ENCODE measurements around the gene USP6. TPM values are rescaled to one million over a fixed set of nuclear protein-coding genes. Genes with fewer than 3 reads are reported as not detected.
"Not testable (repeated sequence)": the region's sequence is repeated elsewhere in the genome, so short reads cannot be mapped to it uniquely, and the experiment has no call there.

Gene USP6
- total RNA-seq, 1 experiment from 2014 or later, result 0.11 TPM

DNA sequence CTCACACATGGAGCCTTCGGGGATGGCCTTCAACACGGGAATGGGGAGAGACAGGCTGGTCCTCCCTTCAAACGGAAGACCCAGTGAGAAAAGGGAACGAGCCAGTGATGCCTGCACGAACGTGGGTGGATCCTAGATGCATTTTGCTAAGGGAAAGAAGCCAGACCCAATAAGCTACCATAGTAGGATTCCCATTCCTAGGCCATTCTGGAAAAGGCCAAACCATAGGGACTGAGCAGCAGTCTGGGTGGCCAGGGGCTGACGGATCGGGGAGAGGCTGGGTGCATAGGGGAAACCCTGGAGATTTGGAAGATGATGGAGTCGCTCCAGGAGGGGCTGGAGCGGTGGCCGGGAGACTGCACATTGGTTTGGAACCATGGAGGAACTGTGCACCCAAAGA, 18.7 kb downstream of the USP6 start:
- H2AFZ ChIP-seq; intact Hi-C loops (cut with micrococcal nuclease; ENCODE audit: unreplicated experiment); POLR2A ChIA-PET (ENCODE audit: unreplicated experiment): not testable (repeated sequence)

DNA sequence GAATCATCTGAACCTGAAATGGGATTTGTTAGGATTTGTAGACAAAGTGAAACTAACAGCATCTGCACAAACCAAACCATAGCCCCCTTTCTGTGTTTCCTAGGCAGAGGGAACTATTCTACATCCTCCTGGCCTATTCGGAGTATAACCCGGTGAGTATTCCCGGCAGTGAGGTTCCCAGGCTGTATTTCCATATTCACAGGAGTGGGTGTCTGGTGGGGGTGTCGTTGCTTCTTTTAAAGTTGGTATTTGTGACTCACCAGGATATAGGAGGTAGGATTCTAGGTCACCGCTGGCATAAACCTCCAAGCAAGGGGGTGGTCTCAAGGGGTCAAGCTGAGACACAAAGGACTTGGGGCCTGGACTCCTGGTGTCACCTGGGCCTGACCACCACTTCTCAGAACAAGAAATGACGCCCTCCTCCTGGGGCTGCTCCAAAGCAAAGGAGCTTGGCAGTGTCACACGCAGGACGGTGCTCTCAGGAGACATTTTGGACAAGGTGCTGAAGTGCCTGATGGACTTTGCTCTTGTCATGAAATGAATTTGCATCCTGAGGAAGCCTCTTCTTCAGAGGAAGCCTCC, 19.4 kb downstream of the USP6 start:
- H2AFZ ChIP-seq; H3K27ac ChIP-seq; BruUV-seq (replicated peaks); intact Hi-C loops (cut with micrococcal nuclease; ENCODE audit: unreplicated experiment); CTCF ChIA-PET; H3K4me2 ChIP-seq; H3K9me2 ChIP-seq (ENCODE audit: insufficient read depth); DNase-seq; H3K4me3 ChIP-seq; H3K9me3 ChIP-seq (ENCODE audit: insufficient read depth, low read depth); H4K20me1 ChIP-seq (ENCODE audit: insufficient read depth); H3F3A ChIP-seq (ENCODE audit: insufficient read depth, low read depth); POLR2A ChIA-PET (ENCODE audit: unreplicated experiment); H3K79me2 ChIP-seq (ENCODE audit: low read depth); H3K4me1 ChIP-seq (replicated peaks; ENCODE audit: insufficient read depth); H3K36me3 ChIP-seq (ENCODE audit: low read depth): not testable (repeated sequence)
- H3K27me3 ChIP-seq (ENCODE audit: insufficient read depth, low read depth), result peaks cover 93% of the 10 kb centered on the region

More for the DNA sequence above, 18.7 kb downstream of the USP6 start:
- BruUV-seq (replicated peaks); DNase-seq; H3K4me1 ChIP-seq (replicated peaks; ENCODE audit: insufficient read depth); H3K4me3 ChIP-seq; H3K36me3 ChIP-seq (ENCODE audit: low read depth); H3K9me2 ChIP-seq (ENCODE audit: insufficient read depth); H3K27ac ChIP-seq; H3K4me2 ChIP-seq; H3F3A ChIP-seq (ENCODE audit: insufficient read depth, low read depth); H4K20me1 ChIP-seq (ENCODE audit: insufficient read depth); CTCF ChIA-PET; H3K79me2 ChIP-seq (ENCODE audit: low read depth); H3K9me3 ChIP-seq (ENCODE audit: insufficient read depth, low read depth): not testable (repeated sequence)
- peaks cover 95% of the 10 kb centered on the region for H3K27me3 ChIP-seq (ENCODE audit: insufficient read depth, low read depth)

DNA sequence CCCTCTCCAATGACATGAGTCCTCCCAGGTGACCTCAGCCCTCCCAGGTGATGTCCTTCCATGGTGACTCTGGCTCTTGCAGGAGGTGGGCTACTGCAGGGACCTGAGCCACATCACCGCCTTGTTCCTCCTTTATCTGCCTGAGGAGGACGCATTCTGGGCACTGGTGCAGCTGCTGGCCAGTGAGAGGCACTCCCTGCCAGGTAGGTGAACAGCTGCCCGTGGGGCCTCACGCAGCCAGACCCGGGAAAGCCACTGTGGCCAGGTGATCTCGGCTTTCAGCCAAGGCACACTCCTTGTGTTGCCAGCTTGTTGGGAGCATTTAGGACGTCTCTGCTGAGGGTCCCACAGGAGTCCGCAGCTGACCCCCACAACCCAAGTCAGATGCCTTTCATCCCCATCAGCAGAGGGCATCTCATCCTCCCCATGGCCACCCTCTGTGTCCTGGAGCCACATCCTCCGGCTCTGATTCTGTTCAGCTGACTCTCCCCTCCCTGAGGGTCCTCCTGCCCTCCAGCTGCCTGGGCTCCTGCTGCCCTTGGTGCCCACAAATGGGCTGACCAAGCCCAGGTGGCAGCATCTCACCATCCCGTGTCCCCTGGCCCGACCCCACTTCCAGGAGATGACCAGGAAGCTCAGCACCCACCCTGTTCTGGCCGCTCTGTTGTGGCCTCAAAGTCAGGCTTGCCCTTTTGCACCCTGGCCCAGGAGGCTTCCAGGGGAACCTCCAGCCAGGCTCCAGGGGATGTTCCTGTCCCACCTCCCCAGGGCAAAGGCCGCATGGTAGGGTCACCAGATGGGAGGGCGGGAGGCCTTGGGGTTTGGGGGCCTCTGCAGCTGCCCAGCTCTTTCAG, 20.1 kb downstream of the USP6 start:
- no peaks in the 10 kb centered on the region for H3K36me3 ChIP-seq (ENCODE audit: low read depth)
- H3K79me2 ChIP-seq (ENCODE audit: low read depth), result no peaks in the 10 kb centered on the region
- H2AFZ ChIP-seq, result no peak overlapping the region
- no peak for DNase-seq
- H3F3A ChIP-seq (ENCODE audit: insufficient read depth, low read depth), result no peaks in the 10 kb centered on the region
- H3K9me3 ChIP-seq (ENCODE audit: insufficient read depth, low read depth), result no peaks in the 10 kb centered on the region
- TF ChIP-seq CTCF (conservative IDR thresholded peaks at IDR 0.05) (no peak), EZH2 (IDR thresholded peaks at IDR 0.05; ENCODE audit: low read depth) (no peak)
- no TSS peak for BruUV-seq (replicated peaks)
- peaks cover 88% of the 10 kb centered on the region for H3K27me3 ChIP-seq (ENCODE audit: insufficient read depth, low read depth)
- ChIA-PET POLR2A (ENCODE audit: unreplicated experiment) (no interaction called here), CTCF (no interaction called here)
- H3K27ac ChIP-seq, result no peak overlapping the region
- no peak overlapping the region for H3K4me2 ChIP-seq
- H3K4me3 ChIP-seq, result no peak overlapping the region
- no peaks in the 10 kb centered on the region for H3K4me1 ChIP-seq (replicated peaks; ENCODE audit: insufficient read depth)
- H3K9me2 ChIP-seq (ENCODE audit: insufficient read depth), result no peaks in the 10 kb centered on the region
- no peaks in the 10 kb centered on the region for H4K20me1 ChIP-seq (ENCODE audit: insufficient read depth)
- intact Hi-C loops (cut with micrococcal nuclease; ENCODE audit: unreplicated experiment), result no loop called here

GRCh38 chr17:5136580-5137412, 21.0 kb downstream of the USP6 start:
- H3K9me3 ChIP-seq (ENCODE audit: insufficient read depth, low read depth); BruUV-seq (replicated peaks); H3K4me3 ChIP-seq; H2AFZ ChIP-seq; H3K36me3 ChIP-seq (ENCODE audit: low read depth); CTCF ChIA-PET; DNase-seq; H3K79me2 ChIP-seq (ENCODE audit: low read depth); H4K20me1 ChIP-seq (ENCODE audit: insufficient read depth); H3K9me2 ChIP-seq (ENCODE audit: insufficient read depth); H3K27ac ChIP-seq; H3F3A ChIP-seq (ENCODE audit: insufficient read depth, low read depth); H3K4me1 ChIP-seq (replicated peaks; ENCODE audit: insufficient read depth); H3K4me2 ChIP-seq; intact Hi-C loops (cut with micrococcal nuclease; ENCODE audit: unreplicated experiment); POLR2A ChIA-PET (ENCODE audit: unreplicated experiment): not testable (repeated sequence)
- peaks cover 82% of the 10 kb centered on the region for H3K27me3 ChIP-seq (ENCODE audit: insufficient read depth, low read depth)

DNA sequence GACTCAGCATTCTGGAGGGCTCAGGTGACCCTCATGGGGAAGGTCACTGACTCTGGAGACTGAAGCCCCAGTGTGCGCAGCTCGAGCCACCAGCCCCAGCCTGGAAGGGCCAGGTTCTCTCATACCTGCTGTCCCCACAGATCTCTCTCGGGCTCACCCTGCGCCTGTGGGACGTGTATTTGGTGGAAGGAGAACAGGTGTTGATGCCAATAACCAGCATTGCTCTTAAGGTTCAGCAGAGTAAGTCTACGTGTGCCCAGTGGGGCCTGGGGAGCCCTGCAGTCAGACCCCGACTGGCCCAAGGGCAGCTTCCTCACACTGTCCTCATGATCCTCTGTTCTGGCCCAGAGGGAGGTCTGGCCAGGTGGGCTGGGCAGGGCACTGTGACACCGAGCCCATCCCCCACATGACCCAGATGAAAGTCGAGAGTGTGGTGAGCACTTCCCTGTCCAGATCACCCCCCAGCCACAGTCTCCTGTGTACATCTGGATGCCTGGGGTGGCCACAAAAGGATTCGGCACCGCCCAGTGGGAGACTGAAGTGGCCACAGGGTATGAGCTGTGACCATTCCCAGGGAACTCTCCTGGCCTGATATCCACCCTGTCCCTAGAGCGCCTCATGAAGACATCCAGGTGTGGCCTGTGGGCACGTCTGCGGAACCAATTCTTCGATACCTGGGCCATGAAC, 21.8 kb downstream of the USP6 start:
- H3K9me3 ChIP-seq (ENCODE audit: insufficient read depth, low read depth); H3K9me2 ChIP-seq (ENCODE audit: insufficient read depth); H2AFZ ChIP-seq; H4K20me1 ChIP-seq (ENCODE audit: insufficient read depth); H3K36me3 ChIP-seq (ENCODE audit: low read depth); POLR2A ChIA-PET (ENCODE audit: unreplicated experiment); BruUV-seq (replicated peaks); H3K4me3 ChIP-seq; CTCF ChIA-PET; intact Hi-C loops (cut with micrococcal nuclease; ENCODE audit: unreplicated experiment); H3K27ac ChIP-seq; H3K79me2 ChIP-seq (ENCODE audit: low read depth); DNase-seq; H3F3A ChIP-seq (ENCODE audit: insufficient read depth, low read depth); H3K4me2 ChIP-seq; H3K4me1 ChIP-seq (replicated peaks; ENCODE audit: insufficient read depth): not testable (repeated sequence)
- peaks cover 82% of the 10 kb centered on the region for H3K27me3 ChIP-seq (ENCODE audit: insufficient read depth, low read depth)

- CTCF ChIA-PET; H4K20me1 ChIP-seq (ENCODE audit: insufficient read depth); POLR2A ChIA-PET (ENCODE audit: unreplicated experiment); intact Hi-C loops (cut with micrococcal nuclease; ENCODE audit: unreplicated experiment); H3F3A ChIP-seq (ENCODE audit: insufficient read depth, low read depth); H3K4me3 ChIP-seq; H2AFZ ChIP-seq; H3K9me2 ChIP-seq (ENCODE audit: insufficient read depth); H3K27ac ChIP-seq; H3K36me3 ChIP-seq (ENCODE audit: low read depth); H3K4me2 ChIP-seq; DNase-seq; H3K4me1 ChIP-seq (replicated peaks; ENCODE audit: insufficient read depth); BruUV-seq (replicated peaks); H3K79me2 ChIP-seq (ENCODE audit: low read depth); H3K9me3 ChIP-seq (ENCODE audit: insufficient read depth, low read depth): not testable (repeated sequence)
- peaks cover 80% of the 10 kb centered on the region for H3K27me3 ChIP-seq (ENCODE audit: insufficient read depth, low read depth)
Observed at GRCh38 chr17:5138198-5138544, 22.3 kb downstream of the USP6 start.
